GM19099 (cell line): ENCODE data around the gene MTCL1.

Source experiments
- POLR2A ChIP-seq: IDR thresholded peaks from 3 replicates; pipeline ENCODE4 v1.6.1; 2011; ENCODE audit warnings: low read depth; ENCODE audit not compliant: insufficient read length; ENCODE audit errors: extremely low read depth

The MTCL1 gene

GRCh38 chr18:8701546-8702118 lies 3.7 kb upstream of the MTCL1 start:
- TF ChIP-seq POLR2A = no peak

GRCh38 chr18:8702668-8703067 lies 2.7 kb upstream of the MTCL1 start:
- TF ChIP-seq POLR2A = no peak

DNA sequence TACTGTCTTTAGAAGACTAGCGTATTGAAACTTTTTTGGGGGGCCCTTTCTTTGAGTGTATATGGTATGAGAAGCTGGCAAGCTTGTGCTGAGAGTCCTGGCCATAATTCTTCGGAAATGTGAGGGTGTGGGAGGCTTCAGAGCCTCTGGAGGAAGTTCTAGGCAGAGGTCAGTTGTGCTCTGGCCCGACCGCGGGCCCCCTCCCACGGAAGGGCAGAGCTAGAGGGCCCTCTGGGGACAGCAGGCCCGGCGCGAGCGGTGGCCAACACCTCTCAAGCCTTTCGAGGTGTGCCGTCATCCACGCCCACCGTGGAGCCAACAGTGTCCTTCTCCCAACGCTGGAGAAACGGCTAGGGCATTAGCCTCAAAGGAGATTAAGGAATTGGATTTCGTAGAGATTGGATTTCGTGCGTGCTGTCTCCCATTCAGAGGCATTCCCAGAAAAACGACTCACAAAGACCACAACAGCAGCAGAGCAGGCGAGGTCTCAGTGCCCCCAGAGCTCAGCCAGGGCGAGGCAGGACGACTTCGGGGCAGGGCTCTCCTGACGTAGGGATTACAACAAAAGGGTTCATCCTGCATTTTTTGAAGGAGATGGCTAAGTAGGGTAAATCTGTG lies 2.2 kb upstream of the MTCL1 start:
- TF ChIP-seq POLR2A = no peak

GRCh38 chr18:8703781-8704301 lies 1.5 kb upstream of the MTCL1 start:
- no peak for TF ChIP-seq POLR2A

DNA sequence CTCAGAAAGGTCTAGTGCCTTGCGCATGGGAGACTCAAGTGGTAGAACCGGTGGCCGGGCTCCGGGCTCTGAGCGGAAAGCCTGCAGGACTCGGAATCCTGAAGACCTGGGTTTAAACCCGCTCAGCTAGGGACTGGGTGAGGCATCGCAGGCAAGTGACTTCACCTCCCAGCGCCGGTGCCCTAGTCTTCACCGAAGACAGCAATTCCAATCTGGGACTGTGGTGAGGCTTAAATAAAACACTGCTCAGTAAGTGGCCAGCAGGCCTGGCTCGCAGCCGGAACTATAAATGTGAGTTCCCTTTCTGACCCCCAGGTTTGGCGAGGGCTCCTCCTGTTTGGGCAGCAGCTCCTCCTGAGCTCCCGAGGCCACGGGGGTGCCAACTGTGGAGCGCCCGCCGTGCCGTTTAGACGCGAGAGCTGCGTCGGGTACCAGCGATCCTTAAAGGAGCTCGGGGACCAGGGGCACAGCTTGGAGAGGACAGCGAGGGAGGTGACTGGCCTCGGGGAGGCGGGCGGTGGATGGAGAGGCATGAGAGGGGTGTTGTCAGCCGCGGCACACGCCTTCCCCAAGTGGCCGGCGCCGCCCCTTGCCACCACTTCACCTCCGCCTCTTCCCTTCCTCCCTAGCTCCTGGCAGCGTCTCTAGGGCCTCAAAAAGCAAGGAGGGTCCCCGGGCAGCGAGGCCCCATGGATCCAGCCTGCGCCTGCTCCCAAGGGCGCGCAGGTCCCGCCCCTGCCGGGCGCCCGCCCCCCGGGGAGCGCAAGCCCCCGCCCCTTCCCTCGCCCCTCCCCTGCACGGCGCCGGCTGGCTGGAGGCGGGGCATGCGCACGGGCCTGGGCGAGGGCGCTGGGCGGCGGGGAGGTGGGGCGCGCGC lies 757 bp upstream of the MTCL1 start:
- TF ChIP-seq POLR2A = no peak

GRCh38 chr18:8705961-8706790 lies 820 bp downstream of the MTCL1 start:
- no peak for TF ChIP-seq POLR2A

DNA sequence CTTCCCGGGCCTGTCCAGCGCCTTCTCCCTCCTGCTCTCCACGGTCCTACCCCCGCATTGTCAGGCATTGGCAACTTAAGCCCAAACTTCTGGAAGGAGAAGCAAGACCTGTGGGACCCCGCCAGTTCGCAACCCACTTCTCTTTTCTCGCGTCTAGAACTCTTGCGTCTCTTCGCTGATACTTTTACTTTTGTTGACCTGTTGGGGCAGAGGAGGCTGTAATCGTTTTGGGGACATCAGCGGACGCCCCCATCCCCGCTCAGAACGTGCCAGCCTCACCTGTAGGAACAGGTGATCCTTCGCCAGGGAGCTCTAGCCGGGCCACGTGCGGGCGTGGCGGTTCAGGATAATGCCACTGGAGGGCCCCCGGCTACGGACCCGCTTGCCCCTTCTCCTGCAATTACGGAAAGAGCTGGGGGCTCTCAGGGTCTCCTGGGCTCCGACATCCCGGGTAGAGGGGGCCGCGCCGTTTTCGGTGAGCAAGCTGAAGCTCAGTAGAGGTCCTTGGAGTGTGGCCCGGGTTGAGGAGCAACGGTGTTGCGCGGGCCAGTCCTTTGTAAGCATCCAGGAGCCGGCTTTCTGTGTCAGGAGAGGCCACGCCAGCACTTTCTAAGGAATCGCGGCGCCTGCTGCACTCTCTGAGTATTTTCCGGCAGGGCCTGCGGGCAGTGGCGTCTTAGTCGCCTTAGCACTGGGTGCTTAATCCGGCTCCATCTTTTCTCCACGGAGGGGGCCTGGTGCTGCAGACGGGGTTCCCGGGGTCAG lies 1.6 kb downstream of the MTCL1 start:
- TF ChIP-seq POLR2A = no peak

GRCh38 chr18:8707556-8708300 lies 2.4 kb downstream of the MTCL1 start:
- no peak for TF ChIP-seq POLR2A

DNA sequence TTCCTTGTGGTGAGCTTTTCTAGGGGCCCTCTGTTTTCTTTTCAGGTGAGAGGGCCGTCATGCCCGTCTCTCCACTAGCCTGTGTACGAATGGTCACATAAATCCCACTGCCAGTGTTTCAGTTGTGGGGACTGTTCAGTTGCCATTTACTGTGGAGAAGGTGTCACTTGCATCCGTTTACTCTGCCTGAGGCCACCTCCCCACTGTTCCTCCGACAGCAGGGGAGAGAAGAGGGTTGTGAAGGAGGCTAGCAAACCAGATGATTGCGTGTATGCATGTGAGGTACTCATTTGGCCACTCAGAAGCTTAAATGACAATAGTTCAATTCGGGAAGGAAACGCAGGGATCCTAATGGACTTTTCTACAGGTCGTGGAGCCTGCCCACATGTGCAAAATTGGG lies 3.3 kb downstream of the MTCL1 start:
- TF ChIP-seq POLR2A = no peak

DNA sequence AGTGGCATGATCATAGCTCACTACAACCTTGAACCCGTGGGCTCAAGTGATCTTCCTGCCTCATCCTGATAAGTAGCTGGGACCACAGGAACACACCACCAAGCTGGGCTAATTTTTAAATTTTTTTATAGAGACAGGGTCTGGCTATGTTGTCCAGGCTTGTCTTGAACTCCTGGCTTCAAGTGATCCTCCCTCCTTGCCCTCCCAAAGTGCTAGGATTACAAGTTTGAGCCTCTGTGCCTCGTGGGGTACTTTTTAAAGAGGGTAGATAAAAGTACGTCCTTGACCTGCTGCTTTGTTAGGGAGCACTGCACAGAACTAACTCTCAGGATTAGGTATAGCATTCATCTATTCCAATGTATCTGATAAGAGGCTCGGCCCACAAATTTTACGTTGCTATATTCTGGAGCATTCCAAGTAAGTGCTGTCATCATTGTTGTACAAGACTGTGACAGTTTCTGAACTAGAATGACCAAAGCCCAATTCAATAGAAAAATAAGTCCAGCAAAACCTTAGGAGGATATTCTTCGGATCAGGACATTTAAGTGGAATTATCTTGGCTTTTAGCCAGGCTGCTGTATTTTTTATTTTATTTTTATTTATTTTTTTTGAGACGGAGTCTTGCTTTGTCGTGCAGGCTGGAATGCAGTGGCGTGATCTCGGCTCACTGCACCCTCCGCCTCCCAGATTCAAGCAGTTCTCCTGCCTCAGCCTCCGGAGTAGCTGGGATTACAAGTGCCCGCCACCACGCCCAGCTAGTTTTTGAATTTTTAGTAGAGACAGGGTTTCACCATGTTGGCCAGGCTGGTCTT lies 4.1 kb downstream of the MTCL1 start:
- no peak for TF ChIP-seq POLR2A

DNA sequence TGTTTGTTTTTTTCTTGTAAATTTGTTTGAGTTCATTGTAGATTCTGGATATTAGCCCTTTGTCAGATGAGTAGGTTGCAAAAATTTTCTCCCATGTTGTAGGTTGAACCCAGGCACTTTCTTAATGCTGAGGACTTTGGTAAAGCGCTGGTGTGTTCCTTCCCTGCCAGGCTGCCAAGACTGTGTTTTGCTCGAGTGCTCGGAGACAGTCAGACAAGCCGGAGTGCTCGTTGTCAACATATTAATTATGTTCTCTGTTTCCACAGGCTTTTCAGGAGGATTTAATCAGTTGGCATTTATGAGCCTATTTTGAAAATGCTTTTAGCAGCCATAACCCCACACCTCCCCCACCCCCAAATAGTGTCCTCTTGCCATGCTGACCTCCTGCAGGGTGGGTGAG lies 6.4 kb downstream of the MTCL1 start:
- TF ChIP-seq POLR2A = no peak

- TF ChIP-seq POLR2A = no peak
Measured at GRCh38 chr18:8713691-8714090, 8.3 kb downstream of the MTCL1 start.

DNA sequence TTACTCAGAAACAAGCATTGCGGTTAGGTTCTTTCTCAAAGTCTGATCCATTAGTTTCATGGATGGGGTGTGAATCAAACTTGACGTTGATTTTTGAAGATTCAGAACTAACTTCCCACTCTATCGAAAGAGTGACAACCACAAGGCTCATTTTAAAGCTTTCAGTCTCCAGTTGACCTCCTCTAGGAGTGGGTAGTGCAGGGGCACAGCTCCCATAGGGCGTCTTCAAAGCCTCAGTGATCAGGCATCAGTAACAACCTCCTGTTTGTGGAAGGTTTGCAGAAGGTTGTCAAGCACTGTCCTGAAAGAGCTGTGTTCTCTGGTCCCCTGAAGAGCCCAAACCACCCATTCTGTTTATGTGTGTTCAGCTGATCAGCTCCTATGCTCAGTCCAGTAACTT lies 10.2 kb downstream of the MTCL1 start:
- no peak for TF ChIP-seq POLR2A
